Liver (tissue), 3 donors: ENCODE data around the gene PDE3A.

ENCODE experiments used
- GABPA ChIP-seq, 2 donors: IDR thresholded peaks in 1 of 2; conservative IDR thresholded peaks in 1 of 2; 2 replicates each; pipeline ENCODE4 v1.6.1; 2016; ENCODE audit warnings: antibody characterized with exemption in 2 of 2, mild to moderate bottlenecking in 1 of 2, moderate library complexity in 1 of 2
- RAD21 ChIP-seq, 2 donors: IDR thresholded peaks; 2 replicates each; pipeline ENCODE4 v1.6.1; 2016; ENCODE audit warnings: antibody characterized with exemption in 2 of 2, mild to moderate bottlenecking in 2 of 2
- TF ChIP-seq, protein P1 (sequence below): fragments of 150-350 bp; IDR thresholded peaks from 2 replicates; pipeline ENCODE4 v1.5.1; 2017; ENCODE audit warnings: improper control_type of control experiment, low read depth, low read length; ENCODE audit not compliant: missing input control
- TF ChIP-seq, protein P2 (sequence below): IDR thresholded peaks from 2 replicates; pipeline ENCODE4 v1.6.1; 2016; ENCODE audit warnings: antibody characterized with exemption
- TF ChIP-seq, protein P3 (sequence below): IDR thresholded peaks from 2 replicates; pipeline ENCODE4 v1.6.1; 2016; ENCODE audit warnings: antibody characterized with exemption
- donor health status: healthy.
- donor health status: healthy.

DNA sequence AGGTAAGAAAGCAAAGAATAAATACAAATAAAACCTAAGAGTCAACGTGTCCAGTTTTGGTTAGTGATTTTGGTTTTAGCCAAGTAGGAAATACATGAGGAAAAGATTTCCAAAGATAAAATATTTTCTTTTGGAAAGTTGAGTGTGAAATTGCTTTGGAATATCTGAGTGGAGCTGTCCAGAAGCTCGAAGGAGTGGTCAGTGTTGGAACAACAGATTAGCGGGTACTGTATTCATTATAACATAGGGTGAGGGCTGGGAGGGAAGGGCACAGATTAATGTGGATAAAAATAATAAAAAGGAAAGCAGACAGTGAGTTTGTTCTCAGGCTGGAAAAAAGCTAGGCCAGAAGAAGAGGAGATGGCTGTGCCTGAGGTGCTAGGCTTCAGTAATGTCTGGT is 225.3 kb downstream of the PDE3A start:
- TF ChIP-seq, protein P1, sequence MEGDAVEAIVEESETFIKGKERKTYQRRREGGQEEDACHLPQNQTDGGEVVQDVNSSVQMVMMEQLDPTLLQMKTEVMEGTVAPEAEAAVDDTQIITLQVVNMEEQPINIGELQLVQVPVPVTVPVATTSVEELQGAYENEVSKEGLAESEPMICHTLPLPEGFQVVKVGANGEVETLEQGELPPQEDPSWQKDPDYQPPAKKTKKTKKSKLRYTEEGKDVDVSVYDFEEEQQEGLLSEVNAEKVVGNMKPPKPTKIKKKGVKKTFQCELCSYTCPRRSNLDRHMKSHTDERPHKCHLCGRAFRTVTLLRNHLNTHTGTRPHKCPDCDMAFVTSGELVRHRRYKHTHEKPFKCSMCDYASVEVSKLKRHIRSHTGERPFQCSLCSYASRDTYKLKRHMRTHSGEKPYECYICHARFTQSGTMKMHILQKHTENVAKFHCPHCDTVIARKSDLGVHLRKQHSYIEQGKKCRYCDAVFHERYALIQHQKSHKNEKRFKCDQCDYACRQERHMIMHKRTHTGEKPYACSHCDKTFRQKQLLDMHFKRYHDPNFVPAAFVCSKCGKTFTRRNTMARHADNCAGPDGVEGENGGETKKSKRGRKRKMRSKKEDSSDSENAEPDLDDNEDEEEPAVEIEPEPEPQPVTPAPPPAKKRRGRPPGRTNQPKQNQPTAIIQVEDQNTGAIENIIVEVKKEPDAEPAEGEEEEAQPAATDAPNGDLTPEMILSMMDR: no peak
- TF ChIP-seq, protein P2, sequence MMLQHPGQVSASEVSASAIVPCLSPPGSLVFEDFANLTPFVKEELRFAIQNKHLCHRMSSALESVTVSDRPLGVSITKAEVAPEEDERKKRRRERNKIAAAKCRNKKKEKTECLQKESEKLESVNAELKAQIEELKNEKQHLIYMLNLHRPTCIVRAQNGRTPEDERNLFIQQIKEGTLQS: no peak
- TF ChIP-seq, protein P3, sequence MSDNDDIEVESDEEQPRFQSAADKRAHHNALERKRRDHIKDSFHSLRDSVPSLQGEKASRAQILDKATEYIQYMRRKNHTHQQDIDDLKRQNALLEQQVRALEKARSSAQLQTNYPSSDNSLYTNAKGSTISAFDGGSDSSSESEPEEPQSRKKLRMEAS: no peak
- TF ChIP-seq RAD21 (IDR thresholded peaks at IDR 0.05) (no peak), GABPA (IDR thresholded peaks at IDR 0.05 in 1 of 2, conservative IDR thresholded peaks at IDR 0.05 in 1 of 2) (no peak)
